Progenitor cell of endocrine pancreas (in vitro differentiated cells): Measurements from ENCODE around the gene TSHZ1. TPM values are rescaled to one million over a fixed set of nuclear protein-coding genes. Genes with fewer than 3 reads are reported as not detected.

Experiments
- DNase-seq: peaks from one replicate; pipeline ENCODE4 v3.0.0; 2021; ENCODE audit warnings: low spot score; ENCODE audit not compliant: unreplicated experiment
- H3K27ac Mint-ChIP-seq: 2 replicates; pipeline ENCODE4 v1.8.0; 2021; ENCODE audit warnings: mild to moderate bottlenecking, moderate library complexity, mixed read lengths
- H3K27me3 Mint-ChIP-seq: 2 replicates; pipeline ENCODE4 v1.8.0; 2021; ENCODE audit warnings: mixed read lengths
- H3K36me3 Mint-ChIP-seq: 2 replicates; pipeline ENCODE4 v1.8.0; 2022; ENCODE audit warnings: mixed read lengths; ENCODE audit not compliant: insufficient read depth
- H3K4me1 Mint-ChIP-seq: 2 replicates; pipeline ENCODE4 v1.8.0; 2021; ENCODE audit warnings: low read depth, mixed read lengths
- H3K4me3 Mint-ChIP-seq: 2 replicates; pipeline ENCODE4 v1.8.0; 2021; ENCODE audit warnings: low read depth, mild to moderate bottlenecking, moderate library complexity, mixed read lengths
- H3K9me3 Mint-ChIP-seq: 2 replicates; pipeline ENCODE4 v1.8.0; 2021; ENCODE audit warnings: low read depth, mixed read lengths
- CTCF ChIP-seq: fragments of 200-600 bp; sonication (generic); IDR thresholded peaks from one replicate; pipeline ENCODE4 v1.5.0; 2021; ENCODE audit warnings: antibody characterized with exemption, mild to moderate bottlenecking; ENCODE audit not compliant: unreplicated experiment
- total RNA-seq: library from RNA; stranded (reverse); gene quantifications from 2 replicates; pipeline ENCODE4 v1.2.1, GENCODE V29; 2021

The TSHZ1 gene
- total RNA-seq, 1 donor from 2014 or later: 17.1 TPM

GRCh38 chr18:75275226-75275625 lies 64.6 kb downstream of the TSHZ1 start:
- no peak overlapping the region for H3K4me3 Mint-ChIP-seq
- no peaks in the 10 kb centered on the region for H3K9me3 Mint-ChIP-seq
- H3K27me3 Mint-ChIP-seq: no peaks in the 10 kb centered on the region
- TF ChIP-seq CTCF: no peak
- no peak for DNase-seq
- H3K4me1 Mint-ChIP-seq: peaks cover 10% of the 10 kb centered on the region
- H3K27ac Mint-ChIP-seq: no peak overlapping the region
- H3K36me3 Mint-ChIP-seq: no peaks in the 10 kb centered on the region

- no peaks in the 10 kb centered on the region for H3K27me3 Mint-ChIP-seq
- H3K27ac Mint-ChIP-seq: no peak overlapping the region
- H3K4me1 Mint-ChIP-seq: peaks cover 14% of the 10 kb centered on the region
- no peak for DNase-seq
- H3K4me3 Mint-ChIP-seq: no peak overlapping the region
- TF ChIP-seq CTCF: no peak
- H3K36me3 Mint-ChIP-seq: no peaks in the 10 kb centered on the region
- H3K9me3 Mint-ChIP-seq: no peaks in the 10 kb centered on the region
These were observed 66.4 kb downstream of the TSHZ1 start for GRCh38 chr18:75276818-75277609.

GRCh38 chr18:75277610-75277928 lies 67.0 kb downstream of the TSHZ1 start:
- Mint-ChIP-seq H3K9me3 (no peaks in the 10 kb centered on the region), H3K27me3 (no peaks in the 10 kb centered on the region), H3K4me3 (no peak overlapping the region), H3K27ac (no peak overlapping the region), H3K4me1 (peaks cover 14% of the 10 kb centered on the region), H3K36me3 (no peaks in the 10 kb centered on the region)
- no peak for TF ChIP-seq CTCF
- DNase-seq: no peak

GRCh38 chr18:75279381-75279780 lies 68.8 kb downstream of the TSHZ1 start:
- H3K27me3 Mint-ChIP-seq: no peaks in the 10 kb centered on the region
- H3K4me1 Mint-ChIP-seq: peaks cover 14% of the 10 kb centered on the region
- H3K4me3 Mint-ChIP-seq: no peak overlapping the region
- TF ChIP-seq CTCF: no peak
- DNase-seq: no peak
- H3K9me3 Mint-ChIP-seq: no peaks in the 10 kb centered on the region
- no peaks in the 10 kb centered on the region for H3K36me3 Mint-ChIP-seq
- H3K27ac Mint-ChIP-seq: no peak overlapping the region

GRCh38 chr18:75280427-75281280 lies 70.1 kb downstream of the TSHZ1 start:
- Mint-ChIP-seq H3K27me3 (no peaks in the 10 kb centered on the region), H3K9me3 (no peaks in the 10 kb centered on the region), H3K4me3 (no peak overlapping the region), H3K4me1 (peaks cover 10% of the 10 kb centered on the region), H3K27ac (peak overlapping the region; percentile 79), H3K36me3 (peaks cover 8% of the 10 kb centered on the region)
- no peak for TF ChIP-seq CTCF
- no peak for DNase-seq
